Left lung (tissue), 10 donors: ENCODE measurements around the gene PLOD1. TPM values are rescaled to one million over a fixed set of nuclear protein-coding genes. Genes with fewer than 3 reads are reported as not detected.

Source experiments
- ATAC-seq: fragments of 200-7000 bp; cut with Tn5 transposase; one replicate; pipeline ENCODE4 v1.9.1; 2020; ENCODE audit warnings: moderate library complexity
- DNase-seq, 4 donors: peaks; one replicate each; pipeline ENCODE4 v3.0.0-alpha.2; 2013 to 2020
- H3K27ac ChIP-seq, 2 donors: fragments of 200-600 bp; sonication (generic) in 1 of 2; one replicate each; pipeline versions ENCODE4 v1.5.0 to v1.8.0; 2020 to 2021
- H3K27me3 ChIP-seq, 2 donors: fragments of 200-600 bp; sonication (generic) in 1 of 2; one replicate each; pipeline versions ENCODE4 v1.5.0 to v1.8.0; 2020 to 2021
- H3K36me3 ChIP-seq, 2 donors: fragments of 200-600 bp; sonication (generic) in 1 of 2; one replicate each; pipeline versions ENCODE4 v1.5.0 to v1.8.0; 2020 to 2021
- H3K4me1 ChIP-seq, 2 donors: fragments of 200-600 bp; one replicate each; pipeline ENCODE4 v1.8.0; 2021
- H3K4me3 ChIP-seq, 2 donors: fragments of 200-600 bp; sonication (generic) in 1 of 2; one replicate each; pipeline versions ENCODE4 v1.5.0 to v1.8.0; 2020 to 2021; ENCODE audit warnings: mild to moderate bottlenecking in 1 of 2
- H3K9me3 ChIP-seq, 2 donors: fragments of 200-600 bp; sonication (generic) in 1 of 2; one replicate each; pipeline versions ENCODE4 v1.5.0 to v1.8.0; 2020 to 2021
- CTCF ChIP-seq, 2 donors: fragments of 200-600 bp; sonication (generic) in 1 of 2; IDR thresholded peaks; one replicate each; pipeline versions ENCODE4 v1.5.0 to v1.8.0; 2021; ENCODE audit warnings: antibody characterized with exemption in 2 of 2
- intact Hi-C, 2 donors: fragments of 100-400 bp; cut with DNase I; formaldehyde crosslinking; loops; one replicate each; pipeline versions ENCODE4 v1.11.2 to v1.14.2; 2022
- polyA plus RNA-seq, 6 donors: library from polyadenylated mRNA; unstranded; fragments of 120-200 nt; gene quantifications; one replicate each; pipeline ENCODE4 v1.2.1, GENCODE V29; 2013; ENCODE audit not compliant: insufficient read length in 6 of 6
- total RNA-seq, 2 donors: library from RNA; stranded (reverse); fragmentation: NEBNext Ultra II Directional; extraction: Animal tissue kit (Norgen Biotek cat#: 25700); gene quantifications; one replicate each; pipeline ENCODE4 v1.2.1, GENCODE V29; 2021
- donor health status: DM: no; HTN: yes; CAD: no.
- donor health status: DM: no; HTN: no; CAD: no.

PLOD1 gene
- total and polyA plus RNA-seq, 8 donors, result 114 to 159 (median 131) TPM

DNA sequence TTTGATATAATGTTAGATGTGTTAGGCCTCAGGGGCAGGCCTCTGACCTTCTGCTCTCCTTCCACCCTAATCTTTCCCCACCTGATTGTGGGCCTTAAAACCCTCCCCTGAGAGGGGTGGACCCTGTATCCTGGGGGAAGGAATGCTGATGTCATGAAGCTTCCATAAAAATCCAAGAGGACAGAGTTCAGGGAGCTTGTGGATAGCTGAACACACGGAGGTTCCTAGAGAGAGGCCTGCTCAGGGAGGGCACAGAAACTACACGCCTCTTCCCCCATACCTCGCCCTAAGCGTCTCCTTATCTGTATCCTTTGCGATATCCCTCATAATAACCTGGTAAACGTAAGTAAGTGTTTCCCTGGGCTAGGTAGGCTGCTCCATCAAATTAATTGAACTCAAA lies 50.1 kb downstream of the PLOD1 start:
- peaks cover 0 to 61% of the 10 kb centered on the region in 2 donors for H3K36me3 ChIP-seq
- H3K27me3 ChIP-seq, result no peaks in the 10 kb centered on the region
- H3K4me3 ChIP-seq, result no peak overlapping the region
- H3K4me1 ChIP-seq, result peaks cover 10 to 64% of the 10 kb centered on the region in 2 donors
- no peak for ATAC-seq
- TF ChIP-seq CTCF (IDR thresholded peaks at IDR 0.05), result no peak
- intact Hi-C loops, result no loop called here
- H3K27ac ChIP-seq, result peak overlapping the region in 1 of 2 donors; percentile 93
- DNase-seq, result no peak
- H3K9me3 ChIP-seq, result no peaks in the 10 kb centered on the region

GRCh38 chr1:11985171-11985570 lies 50.7 kb downstream of the PLOD1 start:
- H3K27ac ChIP-seq, result peak overlapping the region in 1 of 2 donors; percentile 93
- intact Hi-C loops, result no loop called here
- no peak for ATAC-seq

DNA sequence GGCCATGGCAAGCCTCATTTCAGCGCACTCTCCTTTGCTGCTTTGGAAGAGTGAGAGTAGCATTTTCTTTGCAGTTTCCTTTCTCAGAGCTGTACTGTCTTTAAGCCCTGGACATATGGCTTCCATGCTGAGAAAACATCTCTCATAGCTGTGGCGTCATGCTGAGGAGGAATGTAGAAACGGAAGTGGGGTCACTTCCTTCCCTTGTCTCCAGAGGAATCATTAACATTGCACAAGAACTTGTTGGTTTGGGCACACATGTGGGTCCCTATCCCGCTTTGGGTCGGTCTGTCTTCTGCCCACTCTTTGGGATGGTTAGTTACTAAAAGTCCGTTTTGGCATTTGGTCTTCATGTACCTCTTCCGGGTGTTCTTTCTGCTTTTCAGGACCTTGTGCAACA lies 51.3 kb downstream of the PLOD1 start:
- DNase-seq (no peak), ATAC-seq (no peak)
- no peak overlapping the region for H3K4me3 ChIP-seq
- peaks cover 12 to 69% of the 10 kb centered on the region in 2 donors for H3K4me1 ChIP-seq
- no peaks in the 10 kb centered on the region for H3K9me3 ChIP-seq
- peaks cover 0 to 73% of the 10 kb centered on the region in 2 donors for H3K36me3 ChIP-seq
- no peaks in the 10 kb centered on the region for H3K27me3 ChIP-seq
- peak overlapping the region; percentile 26 to 93 for H3K27ac ChIP-seq
- TF ChIP-seq CTCF (IDR thresholded peaks at IDR 0.05), result no peak
- intact Hi-C loops, result no loop called here

More at GRCh38 chr1:11985171-11985570, 50.7 kb downstream of the PLOD1 start:
- Histone ChIP-seq H3K27me3 (no peaks in the 10 kb centered on the region), H3K4me1 (peaks cover 13 to 65% of the 10 kb centered on the region in 2 donors), H3K4me3 (no peak overlapping the region), H3K36me3 (peaks cover 0 to 67% of the 10 kb centered on the region in 2 donors), H3K9me3 (no peaks in the 10 kb centered on the region)
- DNase-seq, result no peak
- no peak for TF ChIP-seq CTCF (IDR thresholded peaks at IDR 0.05)

DNA sequence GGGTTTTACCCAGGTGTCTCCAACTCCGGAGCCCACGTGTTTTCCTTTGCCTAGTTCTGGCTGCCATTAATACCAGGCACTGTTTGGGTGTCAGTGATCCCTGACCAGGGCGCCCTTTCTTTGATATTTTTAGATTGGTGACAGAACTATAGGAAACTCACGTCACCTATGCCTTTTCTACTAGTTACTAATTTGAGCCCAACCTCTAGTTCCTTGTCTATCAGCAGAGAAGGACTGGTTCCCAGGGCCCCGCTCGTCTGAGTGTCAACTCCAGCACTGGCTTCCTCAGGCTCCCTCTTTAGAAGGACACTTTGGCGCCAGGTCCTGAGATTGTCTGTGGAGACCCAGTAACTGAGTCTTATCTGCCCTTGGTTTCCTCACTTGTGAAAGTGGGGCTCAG lies 55.2 kb downstream of the PLOD1 start:
- Histone ChIP-seq H3K27ac (peak overlapping the region; percentile 64 to 70), H3K36me3 (peaks cover 0 to 81% of the 10 kb centered on the region in 2 donors), H3K4me3 (no peak overlapping the region), H3K4me1 (peaks cover 11 to 39% of the 10 kb centered on the region in 2 donors), H3K27me3 (no peaks in the 10 kb centered on the region), H3K9me3 (no peaks in the 10 kb centered on the region)
- no peak for TF ChIP-seq CTCF (IDR thresholded peaks at IDR 0.05)
- ATAC-seq (no peak), DNase-seq (no peak)
- intact Hi-C loops, result no loop called here

DNA sequence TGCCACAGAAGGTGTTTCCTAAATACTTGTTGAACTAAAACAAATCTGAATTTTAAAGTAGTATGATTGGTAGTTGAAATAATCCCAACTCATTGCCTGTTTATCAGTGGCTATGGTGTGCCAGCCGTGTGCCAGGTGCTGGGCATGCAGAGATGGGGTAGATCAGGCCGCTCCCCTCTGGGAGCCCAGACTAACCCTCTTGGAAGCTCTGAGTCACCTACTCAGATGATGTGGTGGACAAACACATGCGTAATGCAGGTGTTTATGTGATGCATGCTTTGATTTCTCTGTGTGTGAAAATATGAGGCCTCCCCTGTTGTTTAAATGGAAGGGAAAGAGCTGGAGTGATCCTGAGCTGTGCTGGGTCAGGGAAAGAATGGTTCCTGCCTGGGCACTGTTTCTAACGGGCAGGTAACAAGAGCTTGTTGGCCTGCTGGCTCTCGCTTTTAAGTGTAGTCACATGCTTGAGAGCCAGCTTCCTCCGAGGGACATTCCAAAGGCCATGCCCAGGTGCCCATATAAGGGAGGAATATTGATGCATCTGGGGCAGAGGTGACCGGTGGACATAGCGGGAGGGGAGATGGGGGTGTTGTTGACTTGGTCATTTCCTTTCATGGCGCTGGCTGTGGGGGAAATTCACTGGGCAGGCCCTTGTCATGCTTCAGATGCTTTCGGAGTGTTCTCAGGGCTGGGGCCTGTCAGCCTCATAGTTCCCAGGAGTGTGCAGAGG lies 56.0 kb downstream of the PLOD1 start:
- ATAC-seq (peak; percentile 92), DNase-seq (peak in 1 of 4 donors; percentile 72)
- no peak overlapping the region for H3K4me3 ChIP-seq
- H3K27ac ChIP-seq, result peak overlapping the region; percentile 64 to 70
- no peaks in the 10 kb centered on the region for H3K9me3 ChIP-seq
- H3K4me1 ChIP-seq, result peaks cover 11 to 31% of the 10 kb centered on the region in 2 donors
- H3K36me3 ChIP-seq, result peaks cover 0 to 82% of the 10 kb centered on the region in 2 donors
- intact Hi-C loops, result no loop called here
- H3K27me3 ChIP-seq, result no peaks in the 10 kb centered on the region
- TF ChIP-seq CTCF (IDR thresholded peaks at IDR 0.05), result no peak
